ENCODE measurements around the gene MAPRE2.

DNA sequence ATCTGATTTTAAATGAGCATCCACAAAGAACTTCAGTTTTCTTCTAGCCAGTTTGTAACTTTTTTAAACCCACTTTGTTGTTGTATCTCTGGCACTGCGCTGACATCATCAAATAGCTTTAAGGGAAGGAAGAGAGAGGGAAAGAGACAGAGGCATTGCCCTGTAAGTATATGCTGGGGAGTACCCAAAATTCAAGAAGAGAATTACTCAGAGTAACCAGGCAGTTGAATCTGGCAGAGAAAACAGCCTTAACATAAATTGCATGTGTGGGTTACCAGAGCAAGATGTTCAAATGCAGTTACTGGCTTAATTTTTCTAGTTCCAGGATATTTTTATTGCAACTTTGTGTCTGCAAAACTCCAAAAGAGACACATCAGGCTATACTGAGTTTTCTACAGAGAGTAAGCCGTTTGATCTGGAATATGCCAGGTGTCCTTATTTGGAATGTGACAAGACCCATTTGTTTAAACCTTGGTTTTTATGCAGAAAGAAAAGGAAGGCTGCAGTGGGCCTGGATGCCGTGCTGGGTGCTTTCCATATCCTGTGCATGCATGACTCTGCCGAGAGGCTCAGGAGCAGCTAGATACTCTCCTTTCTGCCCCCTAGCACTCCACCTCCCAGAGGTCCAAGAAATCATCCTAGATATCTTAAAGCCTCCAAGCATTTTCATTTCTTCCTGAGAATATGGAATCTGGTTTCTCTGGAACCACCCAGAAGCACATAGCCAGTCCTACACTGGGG lies 93.7 kb downstream of the MAPRE2 start:
- TF ChIP-seq, protein P1, sequence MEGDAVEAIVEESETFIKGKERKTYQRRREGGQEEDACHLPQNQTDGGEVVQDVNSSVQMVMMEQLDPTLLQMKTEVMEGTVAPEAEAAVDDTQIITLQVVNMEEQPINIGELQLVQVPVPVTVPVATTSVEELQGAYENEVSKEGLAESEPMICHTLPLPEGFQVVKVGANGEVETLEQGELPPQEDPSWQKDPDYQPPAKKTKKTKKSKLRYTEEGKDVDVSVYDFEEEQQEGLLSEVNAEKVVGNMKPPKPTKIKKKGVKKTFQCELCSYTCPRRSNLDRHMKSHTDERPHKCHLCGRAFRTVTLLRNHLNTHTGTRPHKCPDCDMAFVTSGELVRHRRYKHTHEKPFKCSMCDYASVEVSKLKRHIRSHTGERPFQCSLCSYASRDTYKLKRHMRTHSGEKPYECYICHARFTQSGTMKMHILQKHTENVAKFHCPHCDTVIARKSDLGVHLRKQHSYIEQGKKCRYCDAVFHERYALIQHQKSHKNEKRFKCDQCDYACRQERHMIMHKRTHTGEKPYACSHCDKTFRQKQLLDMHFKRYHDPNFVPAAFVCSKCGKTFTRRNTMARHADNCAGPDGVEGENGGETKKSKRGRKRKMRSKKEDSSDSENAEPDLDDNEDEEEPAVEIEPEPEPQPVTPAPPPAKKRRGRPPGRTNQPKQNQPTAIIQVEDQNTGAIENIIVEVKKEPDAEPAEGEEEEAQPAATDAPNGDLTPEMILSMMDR (IDR thresholded peaks at IDR 0.05) = no peak
- TF ChIP-seq POLR2A (IDR thresholded peaks at IDR 0.05) (no peak), POLR2AphosphoS5 (IDR thresholded peaks at IDR 0.05) (no peak)
